GM12878 (cell line): Measurements from ENCODE around the gene METRNL. TPM values are rescaled to one million over a fixed set of nuclear protein-coding genes. Genes with fewer than 3 reads are reported as not detected.

ENCODE experiments used
- ATAC-seq: fragments of 200-7000 bp; cut with Tn5 transposase; 3 replicates; pipeline ENCODE4 v1.9.1; 2020; ENCODE audit warnings: mild to moderate bottlenecking, moderate library complexity
- BruUV-seq: library from RNA; stranded (reverse); fragments of 400-500 nt; replicated peaks from 2 replicates; lab custom pipeline; 2021; lab: Mats Ljungman, UMichigan
- CTCF ChIA-PET: fragments of 300-600 bp; sonication (Branson Sonifier 250); formaldehyde crosslinking; extraction: SDS; loops from one replicate; lab custom pipeline; 2021; ENCODE audit warnings: inconsistent platforms; lab: Yijun Ruan, JAX
- POLR2A ChIA-PET: fragments of 350-600 bp; formaldehyde crosslinking; extraction: SDS; loops from one replicate; lab custom pipeline; 2021; ENCODE audit warnings: inconsistent platforms; lab: Charles Lee
- RAD21 ChIA-PET: fragments of 300-600 bp; sonication (Branson Sonifier 250); formaldehyde crosslinking; loops from one replicate; lab custom pipeline; 2023; ENCODE audit warnings: antibody characterized with exemption; ENCODE audit not compliant: unreplicated experiment; lab: Charles Lee
- SMC1A ChIA-PET: fragments of 300-600 bp; sonication (Branson Sonifier 250); formaldehyde crosslinking; loops from one replicate; lab custom pipeline; 2023; ENCODE audit not compliant: unreplicated experiment, uncharacterized antibody; lab: Charles Lee
- DNase-seq: peaks from one replicate; pipeline ENCODE4 v3.0.0-alpha.2; 2011; ENCODE audit warnings: low read depth, low spot score
- FAIRE-seq: peaks from 3 replicates; lab custom pipeline; 2011; peaks lifted over from hg19 to GRCh38; lab: Jason Lieb, UNC
- H2AFZ ChIP-seq: 2 replicates; pipeline ENCODE4 v1.6.0; 2011; ENCODE audit warnings: low read depth, low read length, control low read depth; ENCODE audit not compliant: control insufficient read depth
- H3K27ac ChIP-seq: 2 replicates; pipeline ENCODE4 v1.5.1; 2011; ENCODE audit warnings: control low read depth; ENCODE audit not compliant: control insufficient read depth, insufficient read depth
- H3K27me3 ChIP-seq, 2 experiments: replicated peaks in 1 of 2; 2 replicates each; pipeline versions ENCODE4 v1.6.0 to v1.6.1; 2011; ENCODE audit warnings: low read length in 1 of 2; ENCODE audit not compliant: control insufficient read depth in 2 of 2, insufficient read depth in 2 of 2
- H3K36me3 ChIP-seq, 2 experiments: 2 replicates each; pipeline ENCODE4 v1.5.1; 2011; ENCODE audit warnings: low read length in 1 of 2; ENCODE audit not compliant: control insufficient read depth in 2 of 2, insufficient read depth in 2 of 2
- H3K4me1 ChIP-seq: 2 replicates; pipeline ENCODE4 v1.6.1; 2011; ENCODE audit warnings: mild to moderate bottlenecking, low read length, moderate library complexity, mixed read lengths; ENCODE audit not compliant: control insufficient read depth, insufficient read depth
- H3K4me2 ChIP-seq: 2 replicates; pipeline ENCODE4 v1.6.0; 2011; ENCODE audit warnings: control low read depth; ENCODE audit not compliant: control insufficient read depth, insufficient read depth
- H3K4me3 ChIP-seq: fragments of 200-600 bp; sonication (generic); 2 replicates; pipeline ENCODE4 v1.5.1; 2016
- H3K79me2 ChIP-seq: 2 replicates; pipeline ENCODE4 v1.6.0; 2011; ENCODE audit warnings: low read length; ENCODE audit not compliant: control insufficient read depth, insufficient read depth
- H3K9ac ChIP-seq: 2 replicates; pipeline ENCODE4 v1.8.0; 2011; ENCODE audit warnings: low read length, control low read depth, mixed read lengths; ENCODE audit not compliant: control insufficient read depth, insufficient read depth
- H3K9me3 ChIP-seq: replicated peaks from 3 replicates; pipeline ENCODE4 v1.5.1; 2011; ENCODE audit warnings: mild to moderate bottlenecking, low read length; ENCODE audit not compliant: control insufficient read depth, insufficient read depth
- H4K20me1 ChIP-seq: 2 replicates; pipeline ENCODE4 v1.6.0; 2011; ENCODE audit not compliant: control insufficient read depth, insufficient read depth
- ESRRA ChIP-seq: IDR thresholded peaks from 2 replicates; pipeline ENCODE4 v1.6.1; 2012; ENCODE audit warnings: mild to moderate bottlenecking, low read length, improper control_type of control experiment
- EZH2 ChIP-seq: IDR thresholded peaks from 2 replicates; pipeline ENCODE4 v1.6.1; 2012; ENCODE audit warnings: low read depth, mild to moderate bottlenecking, control low read depth, inconsistent platforms, low read length, borderline replicate concordance; ENCODE audit not compliant: control insufficient read depth
- KAT2A ChIP-seq: conservative IDR thresholded peaks from 2 replicates; pipeline ENCODE4 v1.6.1; 2011; ENCODE audit warnings: low read depth, low read length; ENCODE audit not compliant: control insufficient read depth
- MEF2B ChIP-seq: fragments of 450-650 bp; IDR thresholded peaks from 2 replicates; pipeline ENCODE4 v1.6.1; 2018; ENCODE audit warnings: mild to moderate bottlenecking, moderate library complexity; ENCODE audit not compliant: partially characterized antibody, poor library complexity, severe bottlenecking
- MTA2 ChIP-seq: fragments of 450-650 bp; IDR thresholded peaks from 2 replicates; pipeline ENCODE4 v1.6.1; 2016; ENCODE audit warnings: low read depth, mild to moderate bottlenecking, moderate library complexity
- NR2C1 ChIP-seq: fragments of 450-650 bp; IDR thresholded peaks from 2 replicates; pipeline ENCODE4 v1.6.1; 2017; ENCODE audit warnings: antibody characterized with exemption, mild to moderate bottlenecking, moderate library complexity
- PML ChIP-seq: IDR thresholded peaks from 2 replicates; pipeline ENCODE4 v1.6.1; 2012; ENCODE audit warnings: low read length, inconsistent platforms
- POLR2AphosphoS5 ChIP-seq: IDR thresholded peaks from 2 replicates; pipeline ENCODE4 v1.6.1; 2011; ENCODE audit warnings: mild to moderate bottlenecking, low read length, inconsistent platforms
- RFX5 ChIP-seq: IDR thresholded peaks from 2 replicates; pipeline ENCODE4 v1.6.1; 2011; ENCODE audit warnings: low read depth, low read length, improper control_type of control experiment
- SIX5 ChIP-seq: IDR thresholded peaks from 2 replicates; pipeline ENCODE4 v1.6.1; 2011; ENCODE audit warnings: mild to moderate bottlenecking, low read depth, low read length, moderate library complexity; ENCODE audit not compliant: severe bottlenecking
- SP1 ChIP-seq: IDR thresholded peaks from one replicate; pipeline ENCODE4 v1.6.1; 2011; ENCODE audit warnings: low read depth, low read length
- TAF1 ChIP-seq: IDR thresholded peaks from 2 replicates; pipeline ENCODE4 v1.6.1; 2011; ENCODE audit warnings: mild to moderate bottlenecking, low read depth, low read length, borderline replicate concordance
- WGBS: methylation state at CpG from one replicate; pipeline ENCODE4 v1.1.6; 2016; ENCODE audit warnings: low lambda C conversion rate; ENCODE audit not compliant: insufficient replicate concordance, insufficient coverage; ENCODE audit errors: missing lambda C conversion rate; 5-methylcytosine and 5-hydroxymethylcytosine counted together
- in situ Hi-C: fragments of 300-500 bp; cut with MboI; formaldehyde crosslinking; loops from 9 replicates; pipeline ENCODE4 v1.14.3; 2018; ENCODE audit warnings: mixed read lengths
- intact Hi-C: fragments of 100-400 bp; cut with micrococcal nuclease; formaldehyde crosslinking; loops from one replicate; pipeline ENCODE4 v1.14.2; 2022; ENCODE audit not compliant: unreplicated experiment
- polyA plus RNA-seq, 11 experiments: library from polyadenylated mRNA; depleted of rRNA in 4 of 11; unstranded in 6 of 11; stranded (reverse) in 5 of 11; fragments of >200 nt; fragmentation: Nextera tagmentation in 4 of 11; fragmentation: Illumina TruSeq in 1 of 11; extraction: Ambion mirVana in 4 of 11; extraction: Trizol in 1 of 11; gene quantifications; 1 replicate in 1 of 11; 2 replicates in 10 of 11; pipeline versions ENCODE4 v1.2.1 to v1.2.3, GENCODE V29; 2011 to 2016; ENCODE audit warnings: inconsistent platforms in 2 of 11, missing spikeins in 2 of 11, low read depth in 1 of 11
- total RNA-seq, 4 experiments: library from RNA; depleted of rRNA in 3 of 4; stranded (reverse); fragments of >200 nt in 3 of 4; fragmentation: Illumina TruSeq in 1 of 4; extraction: Trizol in 1 of 4; gene quantifications; 2 replicates each; pipeline versions ENCODE4 v1.2.1 to v1.2.3, GENCODE V29; 2013 to 2021
- TF ChIP-seq, protein P1 (sequence below): fragments of 450-650 bp; formaldehyde crosslinking; IDR thresholded peaks from 2 replicates; pipeline ENCODE4 v1.5.0; 2022; ENCODE audit warnings: mild to moderate bottlenecking, missing genetic modification characterization
- TF ChIP-seq, protein P2 (sequence below): fragments of 450-650 bp; IDR thresholded peaks from 2 replicates; pipeline ENCODE4 v1.6.1; 2016; ENCODE audit warnings: mild to moderate bottlenecking, moderate library complexity, borderline replicate concordance
- TF ChIP-seq, protein P3 (sequence below): fragments of 450-650 bp; IDR thresholded peaks from 2 replicates; pipeline ENCODE4 v1.6.1; 2016; ENCODE audit warnings: mild to moderate bottlenecking

METRNL gene
- total and polyA plus RNA-seq, 10 of the 15 experiments (the other 5 are each of a cell fraction or from before 2014, with no cell fraction given): 0.05 to 3.7 (median 0.48) TPM; not detected in 2

DNA sequence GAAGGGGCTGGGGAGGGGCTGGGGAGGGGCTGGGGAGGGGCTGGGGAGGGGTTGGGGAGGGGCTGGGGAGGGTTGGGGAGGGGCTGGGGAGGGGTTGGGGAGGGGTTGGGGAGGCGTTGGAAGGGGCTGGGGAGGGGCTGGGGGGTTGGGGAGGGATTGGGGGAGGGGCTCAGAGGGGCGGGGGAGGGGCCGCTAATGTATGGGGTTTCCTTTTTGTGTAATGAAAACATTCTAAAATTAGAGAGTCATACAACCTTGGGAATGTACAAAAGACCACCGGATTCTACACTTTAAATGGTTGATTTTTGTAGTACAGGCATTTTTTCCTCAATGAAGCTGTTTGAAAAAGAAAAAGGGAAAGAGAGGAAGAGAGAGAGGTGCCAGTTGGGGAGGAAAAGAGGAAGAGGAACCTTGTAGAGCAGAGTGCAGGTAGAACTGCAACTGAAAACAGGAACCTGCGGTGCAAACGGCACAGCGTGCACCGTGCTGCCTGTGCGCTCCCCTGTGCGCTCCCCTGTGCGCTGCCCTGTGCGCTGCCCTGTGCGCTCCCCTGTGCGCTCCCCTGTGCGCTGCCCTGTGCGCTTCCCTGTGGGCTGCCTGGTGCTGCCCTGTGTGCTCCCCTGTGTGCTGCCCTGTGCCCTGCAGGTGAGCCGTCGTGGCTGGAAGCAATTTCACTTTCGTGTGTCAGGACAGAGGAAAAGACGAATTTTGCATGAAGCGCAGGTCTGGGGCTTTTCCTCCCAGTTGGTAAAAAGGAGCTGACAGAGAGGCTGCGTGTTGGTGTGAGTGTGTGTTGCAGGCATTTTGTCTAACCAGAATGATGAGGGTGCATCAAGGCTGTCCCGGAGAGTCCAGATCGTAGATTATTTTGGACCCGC, 40.8 kb downstream of the METRNL start:
- ChIA-PET RAD21 (no interaction called here), SMC1A (no interaction called here), CTCF (no interaction called here), POLR2A (no interaction called here)
- BruUV-seq: no TSS peak
- Histone ChIP-seq H3K9me3 (no peaks in the 10 kb centered on the region), H2AFZ (no peak overlapping the region), H4K20me1 (no peaks in the 10 kb centered on the region), H3K4me1 (no peaks in the 10 kb centered on the region; the same call in 1 of the 2 replicates), H3K4me2 (peak overlapping the region; percentile 71), H3K79me2 (no peaks in the 10 kb centered on the region), H3K27me3 (peaks cover 1 to 2% of the 10 kb centered on the region in 2 experiments; a peak in 3 of 4 replicates), H3K4me3 (no peak overlapping the region), H3K27ac (no peak overlapping the region), H3K36me3 (no peaks in the 10 kb centered on the region), H3K9ac (no peak overlapping the region)
- FAIRE-seq (no peak), DNase-seq (peak; percentile 60), ATAC-seq (peak; percentile 100)
- intact Hi-C loops (no loop called here), in situ Hi-C loops (no loop called here)
- 16% methylated on average over 22 of the region's 25 CpGs for WGBS
- TF ChIP-seq SIX5 (no peak), NR2C1 (no peak), KAT2A (no peak), SP1 (no peak), POLR2AphosphoS5 (no peak), RFX5 (no peak), PML (no peak), MEF2B (peak; percentile 28), TAF1 (no peak), EZH2 (no peak), MTA2 (peak; percentile 63; the same call in 1 of the 2 replicates), ESRRA (no peak)
- TF ChIP-seq, protein P1, sequence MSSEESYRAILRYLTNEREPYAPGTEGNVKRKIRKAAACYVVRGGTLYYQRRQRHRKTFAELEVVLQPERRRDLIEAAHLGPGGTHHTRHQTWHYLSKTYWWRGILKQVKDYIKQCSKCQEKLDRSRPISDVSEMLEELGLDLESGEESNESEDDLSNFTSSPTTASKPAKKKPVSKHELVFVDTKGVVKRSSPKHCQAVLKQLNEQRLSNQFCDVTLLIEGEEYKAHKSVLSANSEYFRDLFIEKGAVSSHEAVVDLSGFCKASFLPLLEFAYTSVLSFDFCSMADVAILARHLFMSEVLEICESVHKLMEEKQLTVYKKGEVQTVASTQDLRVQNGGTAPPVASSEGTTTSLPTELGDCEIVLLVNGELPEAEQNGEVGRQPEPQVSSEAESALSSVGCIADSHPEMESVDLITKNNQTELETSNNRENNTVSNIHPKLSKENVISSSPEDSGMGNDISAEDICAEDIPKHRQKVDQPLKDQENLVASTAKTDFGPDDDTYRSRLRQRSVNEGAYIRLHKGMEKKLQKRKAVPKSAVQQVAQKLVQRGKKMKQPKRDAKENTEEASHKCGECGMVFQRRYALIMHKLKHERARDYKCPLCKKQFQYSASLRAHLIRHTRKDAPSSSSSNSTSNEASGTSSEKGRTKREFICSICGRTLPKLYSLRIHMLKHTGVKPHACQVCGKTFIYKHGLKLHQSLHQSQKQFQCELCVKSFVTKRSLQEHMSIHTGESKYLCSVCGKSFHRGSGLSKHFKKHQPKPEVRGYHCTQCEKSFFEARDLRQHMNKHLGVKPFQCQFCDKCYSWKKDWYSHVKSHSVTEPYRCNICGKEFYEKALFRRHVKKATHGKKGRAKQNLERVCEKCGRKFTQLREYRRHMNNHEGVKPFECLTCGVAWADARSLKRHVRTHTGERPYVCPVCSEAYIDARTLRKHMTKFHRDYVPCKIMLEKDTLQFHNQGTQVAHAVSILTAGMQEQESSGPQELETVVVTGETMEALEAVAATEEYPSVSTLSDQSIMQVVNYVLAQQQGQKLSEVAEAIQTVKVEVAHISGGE: no peak
- TF ChIP-seq, protein P2, sequence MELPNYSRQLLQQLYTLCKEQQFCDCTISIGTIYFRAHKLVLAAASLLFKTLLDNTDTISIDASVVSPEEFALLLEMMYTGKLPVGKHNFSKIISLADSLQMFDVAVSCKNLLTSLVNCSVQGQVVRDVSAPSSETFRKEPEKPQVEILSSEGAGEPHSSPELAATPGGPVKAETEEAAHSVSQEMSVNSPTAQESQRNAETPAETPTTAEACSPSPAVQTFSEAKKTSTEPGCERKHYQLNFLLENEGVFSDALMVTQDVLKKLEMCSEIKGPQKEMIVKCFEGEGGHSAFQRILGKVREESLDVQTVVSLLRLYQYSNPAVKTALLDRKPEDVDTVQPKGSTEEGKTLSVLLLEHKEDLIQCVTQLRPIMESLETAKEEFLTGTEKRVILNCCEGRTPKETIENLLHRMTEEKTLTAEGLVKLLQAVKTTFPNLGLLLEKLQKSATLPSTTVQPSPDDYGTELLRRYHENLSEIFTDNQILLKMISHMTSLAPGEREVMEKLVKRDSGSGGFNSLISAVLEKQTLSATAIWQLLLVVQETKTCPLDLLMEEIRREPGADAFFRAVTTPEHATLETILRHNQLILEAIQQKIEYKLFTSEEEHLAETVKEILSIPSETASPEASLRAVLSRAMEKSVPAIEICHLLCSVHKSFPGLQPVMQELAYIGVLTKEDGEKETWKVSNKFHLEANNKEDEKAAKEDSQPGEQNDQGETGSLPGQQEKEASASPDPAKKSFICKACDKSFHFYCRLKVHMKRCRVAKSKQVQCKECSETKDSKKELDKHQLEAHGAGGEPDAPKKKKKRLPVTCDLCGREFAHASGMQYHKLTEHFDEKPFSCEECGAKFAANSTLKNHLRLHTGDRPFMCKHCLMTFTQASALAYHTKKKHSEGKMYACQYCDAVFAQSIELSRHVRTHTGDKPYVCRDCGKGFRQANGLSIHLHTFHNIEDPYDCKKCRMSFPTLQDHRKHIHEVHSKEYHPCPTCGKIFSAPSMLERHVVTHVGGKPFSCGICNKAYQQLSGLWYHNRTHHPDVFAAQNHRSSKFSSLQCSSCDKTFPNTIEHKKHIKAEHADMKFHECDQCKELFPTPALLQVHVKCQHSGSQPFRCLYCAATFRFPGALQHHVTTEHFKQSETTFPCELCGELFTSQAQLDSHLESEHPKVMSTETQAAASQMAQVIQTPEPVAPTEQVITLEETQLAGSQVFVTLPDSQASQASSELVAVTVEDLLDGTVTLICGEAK: no peak
- TF ChIP-seq, protein P3, sequence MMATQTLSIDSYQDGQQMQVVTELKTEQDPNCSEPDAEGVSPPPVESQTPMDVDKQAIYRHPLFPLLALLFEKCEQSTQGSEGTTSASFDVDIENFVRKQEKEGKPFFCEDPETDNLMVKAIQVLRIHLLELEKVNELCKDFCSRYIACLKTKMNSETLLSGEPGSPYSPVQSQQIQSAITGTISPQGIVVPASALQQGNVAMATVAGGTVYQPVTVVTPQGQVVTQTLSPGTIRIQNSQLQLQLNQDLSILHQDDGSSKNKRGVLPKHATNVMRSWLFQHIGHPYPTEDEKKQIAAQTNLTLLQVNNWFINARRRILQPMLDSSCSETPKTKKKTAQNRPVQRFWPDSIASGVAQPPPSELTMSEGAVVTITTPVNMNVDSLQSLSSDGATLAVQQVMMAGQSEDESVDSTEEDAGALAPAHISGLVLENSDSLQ: no peak
